Measurements from ENCODE around the gene DCP2. TPM values are rescaled to one million over a fixed set of nuclear protein-coding genes. Genes with fewer than 3 reads are reported as not detected.
"Not testable (repeated sequence)": the region's sequence is repeated elsewhere in the genome, so short reads cannot be mapped to it uniquely, and the experiment has no call there.

The DCP2 gene
- total RNA-seq, 4 donors from 2014 or later = 15.7 to 26.7 (median 17.7) TPM

- H3K9me3 ChIP-seq = no peaks in the 10 kb centered on the region
- H3K27ac ChIP-seq (replicated peaks in 1 of 4) = no peak overlapping the region
- no peaks in the 10 kb centered on the region for H3K27me3 ChIP-seq
- H3K36me3 ChIP-seq = no peaks in the 10 kb centered on the region
- no peak overlapping the region for H3K4me3 ChIP-seq
- WGBS = 84% methylated on average over 6 of the region's 6 CpGs
- intact Hi-C loops (cut with DNase I) = no loop called here
- H3K4me1 ChIP-seq = peaks cover 14 to 37% (median 35%) of the 10 kb centered on the region in 4 donors
- no peak for DNase-seq (ENCODE audit: extremely low spot score)
- TF ChIP-seq EP300 (IDR thresholded peaks at IDR 0.05) (no peak), POLR2A (IDR thresholded peaks at IDR 0.05; ENCODE audit: low read depth) (no peak), POLR2AphosphoS5 (IDR thresholded peaks at IDR 0.05) (no peak), CTCF (IDR thresholded peaks at IDR 0.05) (no peak)
These were observed 15.6 kb upstream of the DCP2 start for GRCh38 chr5:112960863-112961504.

GRCh38 chr5:112963374-112963733, 13.2 kb upstream of the DCP2 start:
- intact Hi-C loops (cut with DNase I); H3K27me3 ChIP-seq; H3K9me3 ChIP-seq; DNase-seq (ENCODE audit: extremely low spot score); H3K4me3 ChIP-seq; H3K36me3 ChIP-seq: not testable (repeated sequence)
- H3K4me1 ChIP-seq = peaks cover 9 to 29% (median 22%) of the 10 kb centered on the region in 4 donors
- H3K27ac ChIP-seq (replicated peaks in 1 of 4) = peak overlapping the region; percentile 18 to 63 (median 54)
- WGBS = 82% methylated on average over 3 of the region's 3 CpGs

GRCh38 chr5:112965733-112966306, 10.8 kb upstream of the DCP2 start:
- intact Hi-C loops (cut with DNase I) = loop anchor here (2.0 kb wide), 1 partner anchor 43 kb away; the partner anchor contains the start of gene REEP5
- TF ChIP-seq EP300 (IDR thresholded peaks at IDR 0.05) (no peak), POLR2AphosphoS5 (IDR thresholded peaks at IDR 0.05) (no peak)
- Histone ChIP-seq H3K4me3 (no peak overlapping the region), H3K36me3 (no peaks in the 10 kb centered on the region), H3K27ac (replicated peaks in 1 of 4) (no peak overlapping the region), H3K27me3 (no peaks in the 10 kb centered on the region), H3K4me1 (peaks cover 0 to 13% (median 11%) of the 10 kb centered on the region in 4 donors), H3K9me3 (no peaks in the 10 kb centered on the region)
- DNase-seq (ENCODE audit: extremely low spot score) = no peak
- 91% methylated on average over 8 of the region's 8 CpGs for WGBS

- Histone ChIP-seq H3K4me3 (no peak overlapping the region), H3K4me1 (peaks cover 0 to 13% (median 11%) of the 10 kb centered on the region in 4 donors), H3K36me3 (no peaks in the 10 kb centered on the region), H3K9me3 (no peaks in the 10 kb centered on the region), H3K27me3 (no peaks in the 10 kb centered on the region), H3K27ac (replicated peaks in 1 of 4) (no peak overlapping the region)
- intact Hi-C loops (cut with DNase I) = no loop called here
- 93% methylated on average over 6 of the region's 6 CpGs for WGBS
- DNase-seq (ENCODE audit: extremely low spot score) = no peak
- no peak for TF ChIP-seq CTCF (IDR thresholded peaks at IDR 0.05)
- TF ChIP-seq POLR2A (IDR thresholded peaks at IDR 0.05; ENCODE audit: low read depth) = no peak
- TF ChIP-seq EP300 (IDR thresholded peaks at IDR 0.05) = no peak
These were observed 9.0 kb upstream of the DCP2 start for GRCh38 chr5:112967520-112968083.

- H3K27me3 ChIP-seq = no peaks in the 10 kb centered on the region
- H3K4me3 ChIP-seq = no peak overlapping the region
- WGBS = 86% methylated on average over 5 of the region's 5 CpGs
- H3K36me3 ChIP-seq = no peaks in the 10 kb centered on the region
- intact Hi-C loops (cut with DNase I) = no loop called here
- no peak overlapping the region for H3K27ac ChIP-seq (replicated peaks in 1 of 4)
- TF ChIP-seq EP300 (IDR thresholded peaks at IDR 0.05) = no peak
- TF ChIP-seq POLR2AphosphoS5 (IDR thresholded peaks at IDR 0.05) = no peak
- TF ChIP-seq POLR2A (IDR thresholded peaks at IDR 0.05; ENCODE audit: low read depth) = no peak
- no peak for TF ChIP-seq CTCF (IDR thresholded peaks at IDR 0.05)
- no peak for DNase-seq (ENCODE audit: extremely low spot score)
- peaks cover 0 to 8% (median 7%) of the 10 kb centered on the region in 4 donors for H3K4me1 ChIP-seq
- no peaks in the 10 kb centered on the region for H3K9me3 ChIP-seq
These were observed 8.0 kb upstream of the DCP2 start for GRCh38 chr5:112968411-112969106.
